HTERT RPE-1 (cell line): Measurements from ENCODE around the gene S1PR5.

Experiments used
- in situ Hi-C: fragments of 300-500 bp; cut with MboI; formaldehyde crosslinking; loops from 4 replicates; pipeline ENCODE4 v1.14.3; 2020; ENCODE audit warnings: low sequenced_read_pairs

The S1PR5 gene

GRCh38 chr19:10516671-10517286 is 468 bp downstream of the S1PR5 start:
- in situ Hi-C loops = no loop called here

GRCh38 chr19:10516064-10516385 is 1.2 kb downstream of the S1PR5 start:
- in situ Hi-C loops = no loop called here

GRCh38 chr19:10514211-10515145 is 2.8 kb downstream of the S1PR5 start:
- in situ Hi-C loops = no loop called here

DNA sequence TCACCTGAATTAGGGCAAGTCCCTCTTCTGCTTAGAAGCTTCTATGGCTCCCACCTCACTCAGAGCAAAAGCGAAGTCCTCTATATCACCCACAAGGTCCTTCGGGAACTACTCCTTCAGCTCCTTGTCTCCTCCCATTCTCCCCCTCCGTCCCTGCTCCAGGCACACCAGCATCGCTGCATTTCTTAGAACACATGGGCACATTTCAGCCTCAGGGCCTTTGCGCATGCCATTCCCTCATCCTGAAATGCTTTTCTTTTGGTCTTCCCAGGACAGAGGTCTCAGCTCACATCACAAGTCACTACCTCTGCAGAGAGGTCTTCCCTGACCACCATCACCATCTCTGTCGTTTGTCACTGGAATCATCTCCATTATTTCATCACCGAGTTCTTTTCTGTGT is 4.0 kb downstream of the S1PR5 start:
- in situ Hi-C loops = no loop called here

GRCh38 chr19:10510301-10510802 is 6.9 kb downstream of the S1PR5 start:
- in situ Hi-C loops = no loop called here

- in situ Hi-C loops = no loop called here
Observed at GRCh38 chr19:10508707-10509106, 8.5 kb downstream of the S1PR5 start.

DNA sequence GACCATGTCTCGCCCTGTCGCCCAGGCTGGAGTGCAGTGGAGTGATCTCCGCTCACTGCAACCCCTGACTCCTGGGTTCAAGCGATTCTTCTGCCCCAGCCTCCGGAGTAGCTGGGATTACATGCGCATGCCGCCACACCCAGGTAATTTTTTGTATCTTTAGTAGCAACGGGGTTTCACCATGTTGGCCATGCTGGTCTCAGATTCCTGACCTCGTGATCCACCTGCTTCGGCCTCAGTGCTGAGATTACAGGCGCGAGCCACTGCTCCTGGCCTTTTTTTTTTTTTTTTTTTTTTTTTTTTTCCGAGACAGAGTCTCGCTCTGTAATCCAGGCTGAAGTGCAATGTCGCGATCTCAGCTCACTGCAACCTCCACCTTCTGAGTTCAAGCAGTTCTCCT is 9.2 kb downstream of the S1PR5 start:
- in situ Hi-C loops = no loop called here

- in situ Hi-C loops = no loop called here
Observed at GRCh38 chr19:10505583-10506229, 11.5 kb downstream of the S1PR5 start.

GRCh38 chr19:10503002-10503789 is 14.1 kb downstream of the S1PR5 start, which contains the start of gene KEAP1:
Gene KEAP1 (minus strand): TSS chr19:10503356. CDS start chr19:10500033, 3,323 bp downstream.
- in situ Hi-C loops = no loop called here

GRCh38 chr19:10502524-10503001 is 14.7 kb downstream of the S1PR5 start:
- in situ Hi-C loops = no loop called here

DNA sequence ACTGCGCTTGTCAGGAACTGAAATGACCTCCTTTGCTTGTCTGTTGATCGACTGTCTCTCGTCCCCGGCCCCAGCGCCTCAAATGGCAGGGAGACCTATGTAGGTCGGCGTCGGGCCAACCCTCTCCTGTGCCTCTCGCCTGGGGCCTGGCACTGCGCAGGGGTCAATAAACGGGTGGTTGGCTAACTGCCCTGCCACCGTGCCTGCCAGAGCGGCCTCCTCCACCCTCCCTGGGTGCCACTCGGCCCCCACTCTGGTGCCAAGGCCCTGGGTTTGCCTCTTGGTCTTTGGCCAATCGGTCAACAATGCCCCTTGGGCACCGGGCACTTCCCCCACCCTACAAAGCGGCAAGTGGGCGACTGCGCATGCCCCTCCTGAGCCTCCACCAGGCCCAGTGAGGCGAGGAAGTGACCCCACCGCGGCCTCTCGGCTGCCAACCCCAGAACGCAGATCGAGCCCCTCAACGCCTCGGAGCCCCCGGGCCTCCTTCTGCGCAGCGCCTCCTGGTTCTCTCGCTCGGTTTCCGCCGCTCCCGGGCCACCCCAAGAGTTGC is 15.2 kb downstream of the S1PR5 start:
- in situ Hi-C loops = no loop called here

GRCh38 chr19:10500247-10500592 is 17.0 kb downstream of the S1PR5 start:
- in situ Hi-C loops = no loop called here

GRCh38 chr19:10499550-10500246 is 17.5 kb downstream of the S1PR5 start:
- in situ Hi-C loops = no loop called here

GRCh38 chr19:10497371-10497770 is 19.9 kb downstream of the S1PR5 start:
- in situ Hi-C loops = no loop called here

- in situ Hi-C loops = no loop called here
Observed at GRCh38 chr19:10491472-10492047, 25.7 kb downstream of the S1PR5 start.

DNA sequence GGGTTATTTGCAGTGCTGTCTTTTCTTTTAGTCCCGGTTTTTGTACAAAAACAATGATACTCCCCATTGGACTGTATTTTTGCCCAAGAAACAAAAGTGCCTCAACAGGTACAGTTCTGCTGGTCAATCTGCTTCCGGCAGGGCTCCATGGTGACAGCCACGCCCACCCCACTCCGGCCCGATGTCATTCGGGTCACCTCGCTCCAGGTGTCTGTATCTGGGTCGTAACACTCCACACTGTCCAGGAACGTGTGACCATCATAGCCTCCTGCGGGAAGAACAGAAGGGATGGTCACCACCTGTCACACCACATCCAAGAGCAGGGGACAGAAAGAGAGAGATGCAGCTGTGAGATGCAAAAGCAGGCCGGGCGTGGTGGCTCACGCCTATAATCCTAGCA is 30.7 kb downstream of the S1PR5 start:
- in situ Hi-C loops = no loop called here

GRCh38 chr19:10478903-10479384 is 38.3 kb downstream of the S1PR5 start:
- in situ Hi-C loops = no loop called here

GRCh38 chr19:10478476-10478875 is 38.8 kb downstream of the S1PR5 start:
- in situ Hi-C loops = no loop called here

DNA sequence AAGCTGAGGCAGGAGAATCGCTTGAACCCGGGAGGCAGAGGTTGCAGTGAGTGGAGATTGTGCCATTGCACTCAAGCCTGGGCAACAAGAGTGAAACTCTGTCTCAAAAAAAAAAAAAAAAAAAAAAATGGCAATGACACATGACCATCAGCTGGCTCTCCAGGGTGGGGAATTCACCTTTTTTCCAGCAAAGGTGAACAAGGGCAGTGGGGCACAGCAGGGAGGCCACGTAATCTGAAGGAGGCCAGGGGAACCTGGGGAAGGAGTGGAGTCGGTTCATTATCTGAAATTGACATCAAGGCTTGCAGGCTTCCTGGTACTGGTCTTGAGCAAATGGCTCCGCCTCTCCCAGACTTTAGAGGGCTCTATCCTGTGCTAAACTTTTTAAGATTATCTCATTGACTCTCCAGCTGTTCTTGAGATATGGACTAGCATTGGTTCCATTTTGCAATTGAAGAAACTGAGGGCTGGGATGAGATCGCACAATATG is 42.2 kb downstream of the S1PR5 start:
- in situ Hi-C loops = no loop called here
